PFSK-1 (cell line): ENCODE data around the gene IFNA5.
A peak's percentile ranks its signal among the peaks of the same experiment; 100 is the strongest.

ENCODE experiments used
- FOXP2 ChIP-seq: optimal IDR thresholded peaks from 2 replicates; pipeline ENCODE3; 2011; ENCODE audit warnings: borderline replicate concordance, control low read depth, inconsistent platforms; ENCODE audit not compliant: insufficient read depth; ENCODE audit errors: extremely low read length, extremely low read depth
- POLR2AphosphoS5 ChIP-seq: IDR thresholded peaks from 2 replicates; pipeline ENCODE4 v1.6.1; 2012; ENCODE audit warnings: low read depth, mild to moderate bottlenecking, control low read depth, low read length, moderate library complexity
- SIN3A ChIP-seq: IDR thresholded peaks from 2 replicates; pipeline ENCODE4 v1.6.1; 2012; ENCODE audit warnings: mild to moderate bottlenecking, low read length, moderate library complexity, borderline replicate concordance; ENCODE audit not compliant: insufficient read depth
- TAF1 ChIP-seq: IDR thresholded peaks from 2 replicates; pipeline ENCODE4 v1.6.1; 2012; ENCODE audit warnings: low read length, control low read depth, borderline replicate concordance; ENCODE audit not compliant: insufficient read depth
- TF ChIP-seq, protein P1 (sequence below), 2 experiments: IDR thresholded peaks; 2 replicates each; pipeline versions ENCODE4 v1.6.1 to v1.8.0; 2011 to 2012; ENCODE audit warnings: low read depth in 2 of 2, low read length in 2 of 2, control low read depth in 1 of 2, inconsistent platforms in 1 of 2, mild to moderate bottlenecking in 1 of 2, moderate library complexity in 1 of 2; ENCODE audit not compliant: insufficient read depth in 1 of 2

Gene IFNA5

DNA sequence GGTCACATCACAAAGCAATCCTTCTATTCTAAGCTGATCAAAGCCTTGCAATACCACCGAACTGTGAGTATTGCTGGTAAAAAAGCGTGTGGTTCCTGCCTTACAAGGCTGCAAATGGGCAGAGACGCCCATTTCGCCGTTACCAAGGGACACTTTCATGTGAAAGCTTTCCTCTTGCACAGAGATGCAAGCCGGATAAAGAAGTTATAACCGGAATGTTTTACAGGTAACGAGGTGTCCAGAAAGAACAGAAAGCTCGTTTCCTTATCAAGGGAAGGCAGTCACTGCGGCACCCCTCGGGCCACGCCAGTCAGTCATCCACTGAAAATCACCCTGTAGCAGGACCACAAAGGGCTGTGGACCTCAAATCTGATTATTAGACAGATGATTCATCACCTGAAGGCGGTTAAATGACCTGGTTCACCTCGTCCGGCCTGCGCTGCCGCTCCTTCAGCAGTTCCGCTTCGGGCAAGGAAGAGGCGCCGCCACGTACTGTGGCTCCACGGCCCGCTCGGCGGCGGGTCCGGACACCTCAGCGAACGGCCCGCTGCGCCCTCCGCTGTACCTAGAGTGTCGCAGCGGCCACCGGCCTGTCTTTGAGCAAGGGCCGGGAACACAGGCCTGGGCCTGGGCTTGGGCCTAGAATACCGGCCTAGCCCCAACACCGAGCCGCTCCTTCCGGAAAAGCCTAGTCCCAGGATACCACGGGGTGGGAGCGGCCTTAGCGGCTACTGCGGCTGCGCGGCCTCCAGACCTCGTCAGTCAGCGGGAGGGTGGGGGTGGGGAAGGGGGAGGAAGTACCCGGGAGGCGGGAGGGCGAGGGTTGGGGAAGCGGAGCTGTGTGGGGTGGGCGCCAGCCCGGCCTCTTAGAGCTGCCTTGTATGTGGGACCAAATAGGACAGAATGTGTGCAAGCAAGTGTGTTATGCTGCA is 29.9 kb upstream of the IFNA5 start, which contains the start of gene KLHL9:
KLHL9 (minus strand) TSS at position 704 of the 932 bp plus-strand sequence; CDS start at position 159, 545 bp downstream.
- TF ChIP-seq TAF1 (peak; percentile 62; the same call in 1 of the 2 replicates), SIN3A (no peak), FOXP2 (no peak), POLR2AphosphoS5 (peak; percentile 78)
- TF ChIP-seq, protein P1, sequence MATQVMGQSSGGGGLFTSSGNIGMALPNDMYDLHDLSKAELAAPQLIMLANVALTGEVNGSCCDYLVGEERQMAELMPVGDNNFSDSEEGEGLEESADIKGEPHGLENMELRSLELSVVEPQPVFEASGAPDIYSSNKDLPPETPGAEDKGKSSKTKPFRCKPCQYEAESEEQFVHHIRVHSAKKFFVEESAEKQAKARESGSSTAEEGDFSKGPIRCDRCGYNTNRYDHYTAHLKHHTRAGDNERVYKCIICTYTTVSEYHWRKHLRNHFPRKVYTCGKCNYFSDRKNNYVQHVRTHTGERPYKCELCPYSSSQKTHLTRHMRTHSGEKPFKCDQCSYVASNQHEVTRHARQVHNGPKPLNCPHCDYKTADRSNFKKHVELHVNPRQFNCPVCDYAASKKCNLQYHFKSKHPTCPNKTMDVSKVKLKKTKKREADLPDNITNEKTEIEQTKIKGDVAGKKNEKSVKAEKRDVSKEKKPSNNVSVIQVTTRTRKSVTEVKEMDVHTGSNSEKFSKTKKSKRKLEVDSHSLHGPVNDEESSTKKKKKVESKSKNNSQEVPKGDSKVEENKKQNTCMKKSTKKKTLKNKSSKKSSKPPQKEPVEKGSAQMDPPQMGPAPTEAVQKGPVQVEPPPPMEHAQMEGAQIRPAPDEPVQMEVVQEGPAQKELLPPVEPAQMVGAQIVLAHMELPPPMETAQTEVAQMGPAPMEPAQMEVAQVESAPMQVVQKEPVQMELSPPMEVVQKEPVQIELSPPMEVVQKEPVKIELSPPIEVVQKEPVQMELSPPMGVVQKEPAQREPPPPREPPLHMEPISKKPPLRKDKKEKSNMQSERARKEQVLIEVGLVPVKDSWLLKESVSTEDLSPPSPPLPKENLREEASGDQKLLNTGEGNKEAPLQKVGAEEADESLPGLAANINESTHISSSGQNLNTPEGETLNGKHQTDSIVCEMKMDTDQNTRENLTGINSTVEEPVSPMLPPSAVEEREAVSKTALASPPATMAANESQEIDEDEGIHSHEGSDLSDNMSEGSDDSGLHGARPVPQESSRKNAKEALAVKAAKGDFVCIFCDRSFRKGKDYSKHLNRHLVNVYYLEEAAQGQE (IDR thresholded peaks at IDR 0.05; ENCODE audit: insufficient read depth in 1 of 2, low read depth in 2 of 2, low read length in 2 of 2): no peak

DNA sequence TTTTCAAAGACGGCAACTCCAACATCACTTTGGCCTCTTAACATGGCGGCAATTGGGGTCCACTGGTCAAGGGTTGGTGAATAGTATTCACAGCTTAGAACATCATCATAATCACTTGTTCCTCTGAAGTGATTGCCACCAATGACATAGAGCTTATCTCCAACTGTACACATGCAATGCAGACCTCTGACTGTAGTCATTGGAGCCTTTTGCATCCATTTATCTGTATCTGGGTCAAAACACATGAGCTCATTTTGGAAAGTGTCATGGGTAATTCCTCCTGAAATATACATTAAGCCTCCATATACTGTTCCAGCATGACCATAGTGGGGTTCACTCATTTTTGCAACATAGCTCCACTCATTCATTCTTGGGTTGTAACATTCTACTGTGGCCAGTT is 28.1 kb upstream of the IFNA5 start:
- TF ChIP-seq POLR2AphosphoS5 (no peak), FOXP2 (no peak), SIN3A (no peak), TAF1 (no peak)
- TF ChIP-seq, protein P1 (IDR thresholded peaks at IDR 0.05; ENCODE audit: insufficient read depth in 1 of 2, low read depth in 2 of 2, low read length in 2 of 2): no peak

DNA sequence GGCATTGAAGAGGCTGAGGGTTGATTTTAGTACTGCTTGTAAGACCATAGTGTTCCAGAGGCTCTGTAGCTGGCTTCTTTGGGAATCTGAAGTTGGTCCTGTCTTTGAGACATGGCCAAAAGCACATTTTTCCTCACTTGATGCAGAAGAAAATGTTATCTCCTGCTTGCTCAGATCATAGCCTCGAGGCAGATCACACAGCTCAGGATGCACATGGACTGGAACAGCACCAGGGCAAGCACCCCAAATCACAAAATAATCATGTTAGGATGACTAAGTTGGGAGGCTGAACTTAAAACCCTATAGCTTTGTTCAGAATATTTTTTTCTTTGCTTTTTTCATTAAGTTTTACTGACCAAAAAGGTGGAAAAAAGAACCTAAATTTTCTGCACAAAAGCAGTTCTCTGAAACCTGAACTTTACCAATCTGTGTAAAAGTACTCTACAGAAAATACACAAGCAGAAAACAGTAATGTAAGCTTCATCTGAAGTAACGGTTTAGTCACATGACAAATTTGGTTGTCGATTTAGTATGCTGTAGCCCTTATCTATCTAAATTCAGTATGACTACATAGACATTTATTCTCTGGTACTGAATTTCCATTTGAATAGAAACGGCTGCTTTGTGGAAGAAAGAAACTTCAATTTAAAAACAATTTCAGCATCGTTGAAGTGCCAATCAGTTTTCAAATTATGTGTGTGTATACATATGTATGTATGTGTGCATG is 26.7 kb upstream of the IFNA5 start:
- TF ChIP-seq POLR2AphosphoS5: no peak
- TF ChIP-seq, protein P1 (IDR thresholded peaks at IDR 0.05; ENCODE audit: insufficient read depth in 1 of 2, low read depth in 2 of 2, low read length in 2 of 2): no peak
- no peak for TF ChIP-seq SIN3A
- TF ChIP-seq TAF1: no peak
- TF ChIP-seq FOXP2: no peak

DNA sequence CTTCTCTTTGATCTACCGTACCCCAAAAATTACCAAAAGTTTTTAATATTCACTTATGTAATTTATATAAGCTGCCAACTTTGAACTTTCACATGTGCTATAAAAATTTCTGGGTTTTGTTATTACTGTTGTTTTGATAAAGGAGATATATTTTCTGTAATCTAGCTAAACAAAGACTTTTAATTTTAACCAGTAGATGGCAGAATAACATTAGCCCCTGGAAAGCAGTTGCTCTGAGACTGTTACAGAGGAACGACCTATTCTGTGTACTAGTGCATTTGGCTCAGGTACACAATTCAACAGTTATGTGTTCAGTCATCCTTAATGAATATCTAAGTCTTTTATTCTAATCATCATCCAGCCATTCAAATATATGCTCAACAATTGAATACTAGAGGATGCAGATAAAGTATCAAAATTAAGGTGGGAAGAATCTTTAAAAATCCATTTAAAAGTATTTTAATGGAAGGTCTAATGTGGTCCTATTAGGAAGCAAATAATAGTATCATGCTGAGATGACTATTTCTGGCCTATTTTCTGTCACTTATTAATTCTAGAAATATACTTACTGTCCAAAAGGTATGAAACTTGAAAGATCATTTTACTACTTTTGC is 21.5 kb upstream of the IFNA5 start:
- TF ChIP-seq, protein P1 (IDR thresholded peaks at IDR 0.05; ENCODE audit: insufficient read depth in 1 of 2, low read depth in 2 of 2, low read length in 2 of 2): no peak
- TF ChIP-seq POLR2AphosphoS5: no peak
